Gastroesophageal sphincter (tissue), 3 donors: ENCODE measurements around the gene OGFOD3.
"Not testable (repeated sequence)": the region's sequence is repeated elsewhere in the genome, so short reads cannot be mapped to it uniquely, and the experiment has no call there.

Source experiments
- EP300 ChIP-seq: sonication (generic); formaldehyde crosslinking; IDR thresholded peaks from one replicate; pipeline ENCODE4 v1.6.1; 2017; ENCODE audit warnings: antibody characterized with exemption, mild to moderate bottlenecking
- POLR2A ChIP-seq, 2 donors: fragments of 450-650 bp; IDR thresholded peaks; one replicate each; pipeline ENCODE4 v1.6.1; 2017; ENCODE audit warnings: antibody characterized with exemption in 2 of 2, mild to moderate bottlenecking in 2 of 2, moderate library complexity in 1 of 2
- POLR2AphosphoS5 ChIP-seq: sonication (generic); formaldehyde crosslinking; IDR thresholded peaks from one replicate; pipeline ENCODE4 v1.6.1; 2017; ENCODE audit warnings: antibody characterized with exemption
- TF ChIP-seq, protein P1 (sequence below), 4 experiments: fragments of 200-600 bp in 2 of 4; fragments of 450-650 bp in 2 of 4; sonication (generic) in 1 of 4; IDR thresholded peaks; one replicate each; pipeline ENCODE4 v1.5.1; 2017 to 2019; ENCODE audit warnings: antibody characterized with exemption in 4 of 4, mild to moderate bottlenecking in 2 of 4, moderate library complexity in 2 of 4

- TF ChIP-seq, protein P1, sequence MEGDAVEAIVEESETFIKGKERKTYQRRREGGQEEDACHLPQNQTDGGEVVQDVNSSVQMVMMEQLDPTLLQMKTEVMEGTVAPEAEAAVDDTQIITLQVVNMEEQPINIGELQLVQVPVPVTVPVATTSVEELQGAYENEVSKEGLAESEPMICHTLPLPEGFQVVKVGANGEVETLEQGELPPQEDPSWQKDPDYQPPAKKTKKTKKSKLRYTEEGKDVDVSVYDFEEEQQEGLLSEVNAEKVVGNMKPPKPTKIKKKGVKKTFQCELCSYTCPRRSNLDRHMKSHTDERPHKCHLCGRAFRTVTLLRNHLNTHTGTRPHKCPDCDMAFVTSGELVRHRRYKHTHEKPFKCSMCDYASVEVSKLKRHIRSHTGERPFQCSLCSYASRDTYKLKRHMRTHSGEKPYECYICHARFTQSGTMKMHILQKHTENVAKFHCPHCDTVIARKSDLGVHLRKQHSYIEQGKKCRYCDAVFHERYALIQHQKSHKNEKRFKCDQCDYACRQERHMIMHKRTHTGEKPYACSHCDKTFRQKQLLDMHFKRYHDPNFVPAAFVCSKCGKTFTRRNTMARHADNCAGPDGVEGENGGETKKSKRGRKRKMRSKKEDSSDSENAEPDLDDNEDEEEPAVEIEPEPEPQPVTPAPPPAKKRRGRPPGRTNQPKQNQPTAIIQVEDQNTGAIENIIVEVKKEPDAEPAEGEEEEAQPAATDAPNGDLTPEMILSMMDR (IDR thresholded peaks at IDR 0.05): not testable (repeated sequence)
- not testable (repeated sequence) for TF ChIP-seq POLR2AphosphoS5; POLR2A (IDR thresholded peaks at IDR 0.05); EP300
Measured at GRCh38 chr17:82359451-82360074, 58.8 kb downstream of the OGFOD3 start.
